Activated CD8-positive, alpha-beta memory T cell treated with anti-CD3 and anti-CD28 coated beads for 48 hours (primary cell): ENCODE data around the gene NHERF2.
A peak's percentile ranks its signal among the peaks of the same experiment; 100 is the strongest.
"Not testable (repeated sequence)": the region's sequence is repeated elsewhere in the genome, so short reads cannot be mapped to it uniquely, and the experiment has no call there.

Experiments used
- DNase-seq, 3 experiments: peaks; one replicate each; pipeline ENCODE4 v3.0.0-alpha.2; 2020; ENCODE audit warnings: low read depth in 2 of 3, low spot score in 2 of 3

The NHERF2 gene

DNA sequence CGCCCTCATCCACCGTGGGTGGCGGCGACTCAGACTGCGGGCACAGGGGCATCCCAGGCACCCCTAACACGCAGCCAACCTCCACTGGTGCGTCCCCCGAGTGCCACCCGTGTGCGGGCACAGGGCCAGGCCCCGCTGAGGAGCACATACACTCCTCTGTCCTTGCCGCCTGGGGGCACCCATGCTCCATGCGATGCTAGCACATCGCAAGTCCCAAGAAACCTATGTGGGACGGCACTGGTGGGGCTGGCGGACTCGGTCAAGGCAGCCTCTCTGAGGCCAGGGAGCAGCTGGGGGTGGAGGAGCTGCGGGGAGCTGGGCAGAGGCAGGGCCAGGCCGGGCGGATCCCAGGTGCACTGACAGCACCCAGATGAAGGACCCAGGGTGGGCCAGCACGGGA, 21.1 kb upstream of the NHERF2 start:
- DNase-seq: no peak

DNA sequence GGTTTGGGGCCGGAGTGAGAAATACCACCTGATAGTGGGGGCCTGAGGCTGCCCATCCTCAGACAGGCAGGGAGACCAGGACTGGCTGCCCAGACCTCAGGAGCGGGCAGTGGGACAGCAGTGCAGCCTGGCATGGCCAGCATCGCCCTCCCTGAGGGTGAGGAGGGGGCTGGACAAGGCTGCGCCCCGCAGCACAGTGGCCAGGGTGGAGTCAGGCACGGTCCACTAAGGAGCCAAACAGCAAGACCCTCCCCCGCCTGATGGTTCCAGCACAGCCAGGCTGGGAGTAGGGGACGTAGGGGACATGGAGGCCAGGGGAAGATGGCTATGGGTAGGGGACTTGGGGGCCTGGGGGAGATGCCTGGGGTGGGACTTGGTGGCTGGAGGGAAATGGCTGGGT, 20.4 kb upstream of the NHERF2 start:
- no peak for DNase-seq

DNA sequence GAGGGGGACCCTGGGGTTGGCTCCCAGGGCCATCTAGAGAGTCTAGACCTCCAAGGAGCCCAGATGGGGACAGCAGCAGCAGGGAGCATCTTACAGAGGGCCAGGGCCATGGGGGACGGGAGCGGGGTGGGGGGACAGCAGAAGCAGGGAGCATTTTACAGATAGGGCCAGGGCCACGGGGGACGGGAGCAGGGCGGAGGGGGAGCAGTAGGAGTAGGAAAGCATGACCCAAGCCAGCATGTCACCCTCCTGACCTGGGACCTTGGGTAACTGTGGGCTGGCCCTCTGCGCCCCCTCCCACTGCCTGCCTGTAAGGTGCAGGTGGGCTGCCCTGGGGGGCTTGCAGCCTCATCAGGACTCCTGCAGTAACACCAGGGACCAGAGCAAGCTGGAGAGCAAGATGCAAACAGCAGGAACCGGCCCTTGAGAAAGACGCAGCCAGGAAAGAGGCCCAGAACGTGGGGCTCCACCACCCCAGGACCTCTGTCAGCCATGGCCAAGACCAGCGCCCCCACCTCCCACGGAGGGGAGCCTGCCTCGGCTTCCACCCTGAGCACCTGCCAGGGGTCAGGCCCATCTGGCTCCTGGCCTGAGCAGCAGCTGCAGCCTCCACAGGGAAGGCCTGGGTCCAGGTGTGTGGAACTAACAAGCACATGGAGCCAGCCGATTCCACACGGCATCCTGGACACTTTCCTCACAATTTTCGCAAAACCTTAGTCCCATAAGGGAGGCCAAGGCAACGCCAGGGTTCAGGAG, 19.4 kb upstream of the NHERF2 start:
- no peak for DNase-seq

DNA sequence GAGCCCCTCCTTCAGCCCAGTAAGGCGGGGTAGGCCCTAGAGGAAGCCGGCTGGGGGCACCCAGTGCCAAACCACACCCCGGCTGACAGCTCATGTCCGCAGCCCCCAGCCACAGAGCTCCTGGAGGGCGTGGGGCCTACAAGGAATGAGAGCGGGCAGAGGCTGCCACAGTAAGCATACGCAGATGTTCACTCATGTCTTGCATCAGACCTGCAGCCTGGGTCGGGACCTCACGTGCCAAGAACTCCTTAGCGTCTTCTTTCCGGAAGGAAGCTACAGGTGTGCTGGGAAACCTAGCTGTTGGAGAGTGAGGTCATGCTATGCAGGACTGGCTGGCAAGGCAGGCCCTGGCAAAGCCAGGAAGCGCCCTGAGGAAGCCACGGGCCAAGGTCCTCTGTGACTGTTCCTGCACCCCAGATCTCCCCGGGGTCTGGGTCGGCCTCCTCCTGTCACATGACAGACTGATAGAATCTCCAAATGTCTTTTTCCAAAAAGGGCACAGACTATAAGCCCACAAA, 18.6 kb upstream of the NHERF2 start:
- DNase-seq: no peak

DNA sequence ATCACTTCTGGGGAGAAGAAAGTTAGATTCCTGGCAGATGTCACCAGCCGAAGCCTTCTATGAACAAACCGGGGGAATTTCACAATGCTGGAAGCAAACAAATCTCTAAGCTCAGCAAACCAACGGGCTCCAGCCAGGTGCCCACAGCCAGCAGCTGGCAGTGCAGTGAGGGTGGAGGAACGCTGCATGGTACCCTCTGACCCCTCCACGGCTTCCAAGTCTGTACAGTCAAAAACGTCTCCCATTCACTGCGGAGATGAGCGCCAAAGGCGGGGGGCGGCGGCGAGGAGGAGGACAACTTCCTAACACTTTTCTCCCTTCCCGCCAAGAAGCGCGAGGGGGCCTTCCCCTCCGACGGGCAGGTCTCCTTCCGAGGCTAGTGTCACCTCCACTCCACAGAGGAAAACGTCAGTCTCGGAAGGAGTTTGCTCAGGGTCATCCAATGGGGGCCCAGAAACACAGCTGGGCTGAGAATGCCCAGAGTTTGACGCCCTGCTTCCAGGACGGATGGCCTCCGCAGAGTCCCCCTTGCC, 18.0 kb upstream of the NHERF2 start:
- no peak for DNase-seq

DNA sequence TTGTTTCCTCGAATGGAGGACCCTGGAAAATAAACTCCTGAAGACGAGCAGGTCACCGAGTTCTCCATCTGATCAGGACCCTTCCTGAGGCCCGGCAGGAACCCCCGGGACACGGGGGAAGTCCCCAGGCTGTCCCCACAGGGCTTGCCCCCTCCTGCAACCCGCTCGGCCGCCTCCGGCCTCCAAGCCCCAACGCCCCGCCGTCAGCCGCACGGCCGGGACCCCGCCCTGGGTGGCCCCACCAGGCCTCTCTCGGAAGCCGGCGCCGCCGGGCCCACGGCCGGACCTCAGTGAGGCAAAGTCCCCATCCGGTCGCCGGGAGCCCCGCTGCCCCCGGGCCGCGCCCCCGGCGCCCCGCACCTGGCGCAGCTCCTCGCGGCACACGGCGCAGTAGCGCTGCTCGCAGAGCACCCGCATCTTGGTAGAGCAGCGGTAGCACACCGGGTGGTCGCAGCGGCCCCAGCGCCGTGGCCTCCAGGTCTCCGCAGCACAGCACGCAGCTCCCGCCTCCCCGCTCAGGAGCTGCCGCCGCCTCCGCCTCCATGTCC, 17.5 kb upstream of the NHERF2 start:
- no peak for DNase-seq

DNA sequence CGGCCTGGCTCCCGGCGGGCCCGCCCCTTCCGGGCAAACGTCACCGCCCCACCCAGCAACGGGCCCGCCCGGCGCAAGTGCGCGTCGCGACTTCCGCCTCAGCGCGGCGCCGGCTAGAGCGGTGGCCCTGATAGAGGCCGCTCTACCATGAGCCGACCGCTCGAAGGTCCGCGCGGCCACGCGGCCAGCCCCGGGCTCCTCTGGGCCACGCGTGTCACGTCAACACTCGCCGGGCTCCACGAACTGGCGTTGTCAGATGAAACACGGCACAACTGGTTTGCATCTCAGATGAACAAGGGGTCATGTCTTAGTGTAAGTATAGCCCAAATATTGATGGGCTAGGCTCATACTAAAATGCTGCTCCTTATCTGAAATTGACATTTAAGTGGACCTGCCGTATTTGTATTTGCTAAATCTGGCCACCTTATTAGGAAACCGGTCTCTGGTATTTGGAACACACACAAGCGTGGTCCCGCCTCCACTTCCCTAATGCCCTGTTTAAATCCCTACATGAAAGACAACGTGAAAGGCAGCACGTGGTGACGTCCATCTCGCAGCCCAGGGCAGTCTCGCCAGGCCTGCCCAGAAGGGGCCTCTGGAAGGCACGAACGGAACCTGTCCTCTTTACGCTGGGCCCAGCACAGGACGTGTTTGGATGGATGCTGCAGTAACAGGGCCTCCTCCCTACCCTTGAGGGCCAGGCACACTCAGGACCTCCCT, 16.8 kb upstream of the NHERF2 start, which contains the start of gene ZNF598:
ZNF598 (minus strand) TSS at position 31 of the 720 bp plus-strand sequence.
- peak in 1 of 3 experiments; percentile 65 for DNase-seq

DNA sequence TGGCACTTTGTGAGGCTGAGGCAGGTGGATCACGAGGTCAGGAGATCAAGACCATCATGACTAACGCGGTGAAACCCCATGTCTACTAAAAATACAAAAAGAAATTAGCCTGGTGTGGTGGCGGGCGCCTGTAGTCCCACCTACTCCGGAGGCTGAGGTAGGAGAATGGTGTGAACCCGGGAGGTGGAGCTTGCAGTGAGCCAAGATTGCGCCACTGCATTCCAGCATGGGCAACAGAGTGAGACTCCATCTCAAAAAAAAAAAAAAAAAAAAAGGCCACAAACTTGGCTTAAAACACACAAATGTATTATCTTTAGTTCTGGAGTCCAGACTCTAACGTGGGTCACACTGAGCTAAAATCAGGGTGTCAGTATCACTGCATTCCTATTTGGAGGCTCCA, 15.0 kb upstream of the NHERF2 start:
- not testable (repeated sequence) for DNase-seq

DNA sequence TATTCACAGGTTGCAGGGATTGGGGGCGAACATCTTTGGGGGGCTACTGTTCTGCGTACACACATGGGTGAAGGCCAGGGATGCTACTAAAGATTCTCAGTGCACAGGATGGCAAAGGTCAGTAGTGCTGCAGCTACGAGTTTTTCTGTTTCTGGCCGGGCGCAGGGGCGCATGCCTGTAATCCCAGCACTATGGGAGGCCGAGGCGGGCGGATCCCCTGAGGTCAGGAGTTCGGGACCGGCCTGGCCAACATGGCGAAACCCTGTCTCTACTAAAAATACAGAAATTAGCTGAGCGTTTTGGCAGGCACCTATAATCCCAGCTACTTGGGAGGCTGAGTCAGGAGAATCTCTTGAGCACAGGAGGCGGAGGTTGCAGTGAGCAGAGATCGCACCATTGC, 13.2 kb upstream of the NHERF2 start:
- DNase-seq: no peak

DNA sequence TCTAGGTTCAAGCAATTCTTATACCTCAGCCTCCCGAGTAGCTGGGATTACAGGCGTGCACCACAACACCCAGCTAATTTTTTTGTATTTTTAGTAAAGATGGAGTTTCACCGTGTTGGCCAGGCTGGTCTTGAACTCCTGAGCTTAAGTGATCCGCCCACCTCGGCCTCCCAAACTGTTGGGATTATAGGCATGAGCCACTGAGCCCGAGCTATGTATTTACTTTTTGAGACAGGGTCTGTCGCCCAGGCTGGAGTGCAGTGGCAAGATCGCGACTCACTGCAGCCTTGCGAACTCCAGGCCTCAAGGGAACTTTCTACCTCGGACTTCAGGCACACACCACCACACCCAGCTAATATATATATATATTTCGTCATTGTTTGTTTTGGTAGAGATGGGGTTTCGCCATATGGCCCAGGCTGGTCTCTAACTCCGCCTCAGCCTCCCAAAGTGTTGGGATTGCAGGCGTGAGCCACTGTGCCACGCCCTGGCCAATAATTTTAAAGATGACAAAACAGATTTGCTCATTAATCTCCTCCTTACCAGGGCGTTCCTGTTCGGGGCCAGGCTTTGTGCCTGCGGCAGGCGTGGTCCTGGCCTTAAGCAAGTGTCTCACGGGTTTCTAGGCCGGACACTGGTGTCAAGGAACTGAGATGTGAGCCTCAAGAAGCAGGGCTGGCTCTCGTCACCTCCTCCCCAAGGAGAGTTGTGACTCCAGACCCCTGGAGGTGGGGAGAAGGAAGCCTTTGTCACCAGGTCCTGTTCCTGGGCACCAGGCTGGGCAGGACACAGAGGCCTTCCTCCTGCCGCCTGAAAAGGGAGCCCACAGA, 11.4 kb upstream of the NHERF2 start:
- DNase-seq: no peak

DNA sequence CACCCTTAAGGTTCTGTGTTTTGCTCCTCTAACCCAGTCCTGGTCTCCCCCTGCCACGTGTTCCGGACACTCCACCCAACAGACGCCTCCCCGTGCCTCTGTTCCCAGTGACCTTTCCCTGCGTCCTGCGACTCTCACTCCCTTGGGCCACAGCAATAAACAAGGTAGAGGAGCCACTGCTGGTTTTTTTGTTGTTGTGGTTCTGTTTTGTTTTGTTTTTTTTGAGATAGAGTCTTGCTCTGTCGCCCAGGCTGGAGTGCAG, 10.8 kb upstream of the NHERF2 start:
- no peak for DNase-seq

DNA sequence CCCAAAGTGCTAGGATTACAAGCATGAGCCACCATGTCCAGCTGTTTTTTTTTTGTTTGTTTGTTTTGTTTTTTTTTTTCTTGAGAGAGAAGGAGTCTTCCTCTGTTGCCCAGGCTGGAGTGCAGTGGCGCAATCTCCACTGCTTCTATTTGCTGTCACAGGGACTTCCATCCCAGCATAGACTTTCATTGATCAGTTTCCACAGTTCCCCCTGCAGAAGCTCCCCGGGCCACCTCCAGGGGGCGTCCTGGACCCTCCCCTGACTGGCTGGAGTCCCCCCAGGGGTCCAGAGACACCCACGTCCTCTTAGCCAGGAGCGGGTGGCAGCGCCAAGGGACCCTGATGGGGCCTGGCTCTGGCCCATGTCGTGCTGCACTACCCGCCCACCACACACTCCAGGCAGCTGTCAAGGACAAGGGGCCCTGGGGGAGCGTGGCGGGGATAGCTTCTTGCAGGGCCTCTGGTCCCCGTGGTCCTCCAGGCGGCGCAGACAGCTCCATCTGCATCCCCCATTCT, 10.2 kb upstream of the NHERF2 start:
- no peak for DNase-seq

DNA sequence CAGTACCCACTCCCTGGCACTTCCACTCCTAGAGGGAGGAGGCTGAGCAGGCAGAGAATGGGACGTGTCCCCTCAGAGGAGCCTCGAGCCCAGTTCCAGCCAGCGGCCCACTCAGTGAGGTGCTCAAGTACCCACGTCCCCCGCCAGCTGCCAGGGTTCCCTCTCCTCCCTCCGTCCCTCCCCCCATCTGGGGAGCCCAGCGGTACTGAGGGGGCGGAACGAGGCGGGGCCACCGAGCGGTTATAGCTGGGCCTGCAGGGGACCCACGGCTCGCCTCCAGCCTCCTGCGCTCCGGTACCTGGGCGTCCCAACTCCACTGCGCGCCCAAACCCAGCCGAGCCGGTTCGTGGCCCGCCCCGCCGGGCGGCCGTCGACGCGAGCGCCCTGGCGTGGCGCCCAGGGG, 7.2 kb upstream of the NHERF2 start, which contains the start of gene NPW:
NPW (plus strand) TSS at position 268 of the 403 bp plus-strand sequence.
- DNase-seq: no peak

DNA sequence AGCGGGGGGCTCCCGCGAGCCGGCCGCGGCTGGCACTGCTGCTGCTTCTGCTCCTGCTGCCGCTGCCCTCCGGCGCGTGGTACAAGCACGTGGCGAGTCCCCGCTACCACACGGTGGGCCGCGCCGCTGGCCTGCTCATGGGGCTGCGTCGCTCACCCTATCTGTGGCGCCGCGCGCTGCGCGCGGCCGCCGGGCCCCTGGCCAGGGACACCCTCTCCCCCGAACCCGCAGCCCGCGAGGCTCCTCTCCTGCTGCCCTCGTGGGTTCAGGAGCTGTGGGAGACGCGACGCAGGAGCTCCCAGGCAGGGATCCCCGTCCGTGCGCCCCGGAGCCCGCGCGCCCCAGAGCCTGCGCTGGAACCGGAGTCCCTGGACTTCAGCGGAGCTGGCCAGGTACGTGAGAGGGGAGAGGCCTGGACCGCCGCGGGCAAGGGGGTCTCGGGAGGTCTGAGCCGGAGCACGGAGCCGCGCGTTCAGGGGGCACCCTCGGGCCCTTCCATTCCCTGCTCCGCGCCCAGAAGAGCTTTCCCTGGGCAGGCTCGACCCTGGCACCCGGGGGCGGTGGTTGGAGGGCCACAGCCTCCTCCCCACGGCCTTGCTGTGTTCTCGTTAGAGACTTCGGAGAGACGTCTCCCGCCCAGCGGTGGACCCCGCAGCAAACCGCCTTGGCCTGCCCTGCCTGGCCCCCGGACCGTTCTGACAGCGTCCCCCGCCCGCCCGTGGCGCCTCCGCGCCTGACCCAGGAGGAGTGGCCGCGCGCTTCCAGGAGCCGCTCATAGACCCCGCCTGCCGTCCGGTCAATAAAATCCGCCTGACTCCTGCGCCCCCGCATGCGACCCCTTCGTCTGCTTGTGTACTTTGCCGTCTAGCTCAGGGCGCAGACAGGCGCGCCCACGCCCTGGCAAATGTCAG, 6.5 kb upstream of the NHERF2 start:
- DNase-seq: no peak

DNA sequence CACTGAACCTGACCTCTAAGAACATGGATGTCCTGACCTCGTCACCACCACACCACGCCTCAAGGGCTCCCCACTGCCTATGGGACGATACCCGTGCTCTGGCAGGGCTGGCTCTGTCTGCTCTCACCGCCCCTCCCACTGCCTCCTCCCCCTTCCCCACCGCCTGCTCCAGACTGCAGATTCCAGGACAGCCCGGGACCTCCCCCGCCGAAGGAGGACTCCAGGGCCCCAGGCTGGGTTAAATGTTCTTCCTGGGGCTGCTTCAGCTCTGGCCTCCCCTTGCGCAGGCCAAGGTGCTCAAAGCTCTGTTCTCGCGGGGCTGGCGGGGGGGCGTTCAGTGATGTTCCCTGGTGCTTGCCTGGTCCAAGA, 4.0 kb upstream of the NHERF2 start:
- no peak for DNase-seq

DNA sequence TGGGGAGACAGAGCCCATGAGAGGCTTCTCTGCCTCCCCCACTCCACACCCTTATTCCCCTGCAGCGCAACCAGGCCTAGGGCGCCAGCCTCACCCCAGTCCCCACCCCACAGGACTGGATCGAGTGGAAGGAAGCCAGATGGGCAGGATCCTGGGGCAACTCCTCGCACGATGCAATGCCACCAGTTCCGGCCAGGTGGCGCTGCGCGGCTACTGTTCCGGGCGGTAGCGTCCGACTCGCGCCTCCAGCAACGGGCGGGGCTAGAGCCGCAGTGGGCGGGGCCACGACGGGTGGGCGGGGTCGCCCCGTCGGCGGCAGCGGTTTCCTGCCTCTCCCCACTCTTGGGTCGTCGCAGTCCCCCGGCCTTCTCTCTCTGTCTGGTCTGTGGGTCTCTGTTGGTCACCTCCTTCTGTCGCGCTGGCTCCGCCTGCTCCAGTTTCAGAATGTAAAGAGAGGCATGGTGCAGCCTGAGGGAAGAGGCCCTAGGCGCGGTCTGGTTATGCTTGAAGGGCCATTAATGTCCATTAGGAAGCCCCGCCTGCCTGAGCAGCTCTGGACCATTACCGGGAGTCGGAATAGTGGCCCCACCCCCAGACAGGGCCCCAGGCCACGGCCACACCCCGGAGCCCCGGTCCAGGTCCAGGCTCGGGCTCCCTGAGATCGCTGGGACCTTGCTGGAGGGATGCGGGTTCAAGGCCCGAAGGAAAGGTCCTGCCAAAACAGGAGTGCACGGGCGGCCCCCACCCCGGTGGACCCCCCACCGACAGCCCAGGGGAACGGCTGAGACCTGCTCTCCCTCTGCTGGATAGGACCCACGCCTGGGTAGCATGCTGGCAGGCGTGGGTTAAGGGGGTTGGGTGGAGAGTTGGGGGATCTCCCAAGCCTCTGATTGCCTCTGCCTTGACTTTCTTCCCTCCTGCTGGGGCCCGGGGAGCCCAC, 3.3 kb upstream of the NHERF2 start:
- peak; percentile 91 to 99 (median 96) for DNase-seq

DNA sequence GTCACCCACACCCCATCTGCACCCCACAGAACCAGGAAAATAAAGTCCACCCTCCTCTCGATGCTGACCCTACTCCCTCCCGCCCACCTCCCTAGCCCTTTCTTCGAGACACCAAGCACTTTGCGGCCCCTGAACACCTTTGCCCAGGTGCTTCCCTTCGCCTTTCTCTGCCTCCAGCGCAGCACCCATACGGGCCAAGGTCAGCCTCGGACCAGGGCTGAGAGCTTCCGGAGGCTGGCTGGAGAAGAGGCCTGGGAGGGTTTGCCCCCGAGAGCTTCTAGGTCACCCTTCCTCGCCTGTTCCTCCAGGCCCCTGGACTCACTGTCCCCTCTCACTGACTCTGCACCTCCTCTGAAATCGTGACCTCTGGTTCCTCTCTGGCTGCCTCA, 2.7 kb upstream of the NHERF2 start:
- DNase-seq: no peak

DNA sequence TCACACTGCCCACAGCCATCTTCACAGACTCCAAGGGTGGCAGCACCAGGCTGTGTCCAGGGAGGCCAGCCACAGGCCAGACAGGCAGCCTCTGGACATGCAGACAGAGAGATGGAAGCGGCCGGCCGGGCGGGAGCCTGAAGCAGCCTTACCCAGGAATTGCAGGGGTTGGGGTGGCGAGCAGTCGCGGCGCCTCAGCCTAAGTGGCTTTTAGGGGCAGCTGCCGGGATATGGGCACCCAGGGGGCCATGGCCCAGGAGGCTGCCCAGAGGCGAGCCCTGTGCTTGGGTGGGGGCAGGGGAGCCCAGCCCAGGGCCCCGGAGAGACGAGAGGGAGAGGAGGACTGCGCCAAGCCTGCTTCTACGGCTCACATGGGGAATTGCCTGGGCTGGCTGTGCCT, 1.5 kb upstream of the NHERF2 start:
- no peak for DNase-seq

DNA sequence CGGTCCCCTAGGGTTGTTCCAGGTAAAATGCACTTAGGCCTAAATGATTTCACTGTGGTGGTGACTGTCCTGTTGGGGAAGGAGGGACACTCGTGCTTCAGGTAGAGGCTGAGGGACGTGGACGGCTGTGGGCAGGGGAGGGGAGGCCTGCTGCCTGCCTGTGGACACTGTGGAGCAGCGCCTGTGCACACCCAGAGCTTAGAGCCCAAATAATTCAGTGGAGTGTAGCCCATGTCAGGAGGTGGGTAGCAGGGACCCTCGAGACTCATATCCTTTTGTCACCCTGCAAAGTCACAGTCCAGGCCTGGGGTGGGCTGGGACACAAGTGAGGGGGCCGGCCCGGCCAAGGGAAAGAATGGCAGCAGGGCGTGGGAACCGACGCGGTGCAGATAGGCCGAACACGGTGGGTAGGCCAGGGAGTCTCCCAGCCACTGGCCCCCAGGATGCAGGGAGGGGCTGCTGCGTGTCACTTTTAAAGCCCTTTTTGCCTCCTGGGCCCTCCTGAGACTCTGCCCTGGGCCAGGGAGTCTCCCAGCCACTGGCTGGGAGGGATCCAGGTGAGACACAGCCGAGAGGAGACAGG, 733 bp upstream of the NHERF2 start:
- no peak for DNase-seq
